GM13977 (cell line): Measurements from ENCODE around the gene TAF13.

Experiments used
- DNase-seq: peaks from one replicate; pipeline ENCODE4 v3.0.0; 2012; ENCODE audit warnings: low spot score
- CTCF ChIP-seq: IDR thresholded peaks from 2 replicates; pipeline ENCODE4 v1.5.1; 2012; ENCODE audit warnings: mild to moderate bottlenecking, control low read depth; ENCODE audit not compliant: insufficient read depth; ENCODE audit errors: extremely low read depth, missing control alignments
- in situ Hi-C: fragments of 300-500 bp; cut with MboI; formaldehyde crosslinking; loops from one replicate; pipeline ENCODE4 v1.12.0; 2022; ENCODE audit warnings: low sequenced_read_pairs, low pct_unique_long_range_greater_than_20kb, mixed read lengths, inconsistent platforms; ENCODE audit not compliant: unreplicated experiment

TAF13 gene

GRCh38 chr1:109094377-109094803, 18.6 kb upstream of the TAF13 start:
- TF ChIP-seq CTCF: no peak
- in situ Hi-C loops: no loop called here
- DNase-seq: no peak

GRCh38 chr1:109091839-109092193, 16.0 kb upstream of the TAF13 start:
- no peak for DNase-seq
- in situ Hi-C loops: no loop called here
- TF ChIP-seq CTCF: no peak

- in situ Hi-C loops: no loop called here
- DNase-seq: peak; percentile 57
- TF ChIP-seq CTCF: no peak
Measured at GRCh38 chr1:109091078-109091838, 15.5 kb upstream of the TAF13 start.

GRCh38 chr1:109090196-109091077, 14.6 kb upstream of the TAF13 start, which contains the start of gene TMEM167B:
TSS of gene TMEM167B (plus strand) at chr1:109090764. CDS start at chr1:109090873, 109 bp downstream.
- in situ Hi-C loops: no loop called here
- TF ChIP-seq CTCF: no peak
- peak; percentile 87 for DNase-seq

GRCh38 chr1:109089242-109090015, 13.6 kb upstream of the TAF13 start:
- in situ Hi-C loops: no loop called here
- DNase-seq: peak; percentile 57
- TF ChIP-seq CTCF: peak; percentile 59
